Measurements from ENCODE around the gene TMEM255B.
"Not testable (repeated sequence)": the region's sequence is repeated elsewhere in the genome, so short reads cannot be mapped to it uniquely, and the experiment has no call there.

The TMEM255B gene

GRCh38 chr13:113817860-113818691 is 59.0 kb downstream of the TMEM255B start:
- DNase-seq (ENCODE audit: low read depth), result no peak

GRCh38 chr13:113818700-113819295 is 59.8 kb downstream of the TMEM255B start:
- DNase-seq (ENCODE audit: low read depth), result no peak

DNA sequence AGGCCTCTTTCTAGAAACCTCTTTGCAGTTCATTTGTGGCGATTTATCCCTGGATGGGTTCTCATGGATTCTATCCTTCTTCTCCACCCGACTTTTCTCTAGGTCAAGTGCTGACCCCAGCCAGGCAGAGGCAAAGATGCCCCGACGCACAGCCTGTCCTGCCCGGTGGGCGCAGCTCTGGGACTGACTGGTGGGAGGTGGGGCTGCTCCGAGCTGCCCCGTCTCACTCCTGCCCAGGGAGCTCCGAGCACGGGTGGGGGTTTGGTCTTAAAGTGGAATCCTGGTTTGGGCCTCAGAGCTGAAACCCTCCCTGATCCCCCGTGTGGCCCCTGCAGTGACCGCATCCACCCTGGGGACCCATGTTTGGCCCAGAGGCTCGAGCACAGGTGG is 60.3 kb downstream of the TMEM255B start:
- no peak for DNase-seq (ENCODE audit: low read depth)

DNA sequence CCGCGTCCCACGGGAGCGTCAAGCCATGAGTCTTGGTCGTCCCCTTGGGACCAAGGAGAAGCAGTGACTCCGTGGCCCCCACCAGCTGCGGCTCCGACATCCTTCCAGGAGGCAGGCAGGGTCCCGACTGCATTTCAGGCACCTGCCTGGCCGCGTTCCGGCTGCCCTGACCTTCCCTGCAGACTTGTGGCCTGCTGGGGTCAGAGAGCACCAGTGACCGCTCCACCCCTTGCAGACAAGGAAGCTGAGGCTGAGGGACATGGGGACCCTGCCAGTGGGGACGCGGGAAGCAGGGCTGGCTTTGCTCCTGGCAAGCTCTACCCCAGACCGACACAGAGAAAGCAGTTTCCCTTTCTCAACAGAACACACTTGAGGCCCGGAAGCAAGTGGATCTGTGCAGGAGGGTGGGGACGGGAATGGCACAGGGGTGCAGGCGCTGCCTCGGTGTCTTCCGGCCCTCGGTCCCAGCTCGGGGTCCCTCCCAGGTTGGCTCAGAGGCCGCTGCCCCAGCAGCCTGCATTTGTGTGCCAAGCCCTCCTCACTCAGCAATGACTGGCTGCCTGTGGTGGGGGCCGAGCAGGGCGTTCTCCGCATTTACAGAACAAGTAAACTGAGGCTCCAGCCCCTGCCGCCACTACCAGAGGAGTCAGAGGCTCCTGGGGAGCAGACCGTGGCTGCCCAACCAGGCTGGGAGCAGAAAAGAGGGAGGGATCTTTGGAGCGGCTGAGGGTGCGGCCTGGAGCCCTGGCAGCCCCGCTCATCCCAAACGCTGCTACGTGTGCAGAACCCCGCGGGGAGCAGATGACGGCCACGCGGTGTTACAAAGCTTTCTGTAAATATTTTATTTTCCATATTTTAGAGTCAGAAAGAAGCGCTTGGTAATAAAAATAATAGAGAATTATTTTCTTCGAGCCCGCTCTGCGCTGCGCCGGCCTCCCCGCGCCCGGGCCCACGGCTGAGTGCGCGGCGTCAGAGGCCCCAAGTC is 61.0 kb downstream of the TMEM255B start:
- no peak for DNase-seq (ENCODE audit: low read depth)

- DNase-seq (ENCODE audit: low read depth), result no peak
These were observed 62.0 kb downstream of the TMEM255B start for GRCh38 chr13:113820813-113821651.

- DNase-seq (ENCODE audit: low read depth), result no peak
These were observed 62.8 kb downstream of the TMEM255B start for GRCh38 chr13:113821847-113822246.

DNA sequence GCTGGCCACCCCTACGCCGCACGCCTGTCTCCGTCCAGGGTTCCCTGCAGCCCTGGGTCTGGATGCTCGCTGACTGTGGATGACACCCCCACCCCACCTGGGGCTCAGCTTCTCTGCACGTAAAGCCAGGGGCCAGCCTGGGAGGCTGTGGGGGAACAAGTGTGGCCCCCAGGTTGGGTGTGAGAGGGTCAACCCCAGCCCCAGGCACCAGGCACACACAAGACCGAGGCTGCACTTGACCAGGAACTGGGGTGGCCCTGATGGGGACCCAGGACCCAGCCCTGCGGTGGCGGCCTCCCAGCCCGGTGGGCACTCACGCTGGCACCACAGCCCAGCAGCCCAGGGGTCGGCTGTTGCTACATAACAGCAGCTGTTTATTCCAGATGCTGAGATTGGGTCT is 63.2 kb downstream of the TMEM255B start:
- DNase-seq (ENCODE audit: low read depth), result no peak

- DNase-seq (ENCODE audit: low read depth), result no peak
These were observed 64.1 kb downstream of the TMEM255B start for GRCh38 chr13:113822956-113823744.

GRCh38 chr13:113823771-113824170 is 64.7 kb downstream of the TMEM255B start:
- DNase-seq (ENCODE audit: low read depth), result no peak

- no peak for DNase-seq (ENCODE audit: low read depth)
These were observed 66.8 kb downstream of the TMEM255B start for GRCh38 chr13:113825841-113826240.

DNA sequence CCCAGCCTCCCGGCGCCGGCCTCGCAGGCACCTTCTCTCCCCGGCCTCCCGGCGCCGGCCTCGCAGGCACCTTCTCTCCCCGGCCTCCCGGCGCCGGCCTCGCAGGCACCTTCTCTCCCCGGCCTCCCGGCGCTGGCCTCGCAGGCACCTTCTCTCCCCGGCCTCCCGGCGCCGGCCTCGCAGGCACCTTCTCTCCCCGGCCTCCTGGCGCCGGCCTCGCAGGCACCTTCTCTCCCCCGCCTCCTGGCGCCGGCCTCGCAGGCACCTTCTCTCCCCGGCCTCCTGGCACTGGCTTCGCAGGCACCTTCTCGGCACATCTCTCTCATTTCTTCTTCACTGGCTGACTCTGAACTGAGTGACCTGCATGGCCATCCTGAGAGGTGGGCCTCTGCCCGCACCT is 67.4 kb downstream of the TMEM255B start:
- not testable (repeated sequence) for DNase-seq (ENCODE audit: low read depth)

DNA sequence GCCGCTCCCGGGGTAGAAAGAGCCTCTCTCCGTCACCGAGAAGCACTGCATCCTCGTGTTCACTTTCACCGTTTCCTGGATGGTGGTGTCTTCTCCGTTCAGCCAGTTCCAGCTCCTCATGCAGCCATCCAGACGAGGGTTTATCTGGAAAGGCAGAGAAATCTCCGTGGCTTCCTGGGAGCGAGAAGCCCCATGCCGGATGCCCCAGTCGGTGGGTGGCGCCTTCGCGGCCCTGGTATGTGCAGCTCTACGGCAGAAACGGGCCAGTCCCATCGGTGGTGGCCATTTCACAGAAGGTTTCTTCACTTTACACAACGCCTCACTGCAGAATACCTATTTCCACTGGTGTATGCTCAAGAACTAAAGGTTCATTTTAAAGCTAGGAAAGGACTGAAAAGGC is 68.0 kb downstream of the TMEM255B start:
- no peak for DNase-seq (ENCODE audit: low read depth)

DNA sequence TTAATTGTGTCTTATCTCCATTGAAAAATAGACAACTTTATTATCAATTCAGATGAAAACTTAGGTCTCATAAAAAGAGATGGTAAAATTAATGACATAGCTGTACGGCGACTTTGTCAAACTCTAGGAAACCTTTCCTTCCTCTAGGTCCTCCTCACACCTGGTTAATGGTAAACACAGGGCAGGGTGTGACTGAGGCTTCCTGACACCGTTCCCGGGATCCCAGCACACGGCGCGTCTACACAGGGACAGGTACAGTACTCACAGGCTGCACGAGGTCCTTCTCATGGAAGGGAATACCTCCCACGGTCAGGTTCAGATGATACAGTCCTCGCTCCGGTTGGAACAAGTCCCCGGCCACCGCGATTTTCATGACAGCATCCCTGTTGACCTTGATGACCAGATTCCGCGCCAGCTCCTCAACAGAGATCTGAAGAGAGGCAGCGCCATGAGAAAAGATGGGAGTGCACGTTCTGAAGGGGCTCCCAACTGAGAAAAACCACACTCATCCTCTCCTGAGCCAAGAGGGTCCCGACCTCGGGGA is 69.3 kb downstream of the TMEM255B start:
- no peak for DNase-seq (ENCODE audit: low read depth)

DNA sequence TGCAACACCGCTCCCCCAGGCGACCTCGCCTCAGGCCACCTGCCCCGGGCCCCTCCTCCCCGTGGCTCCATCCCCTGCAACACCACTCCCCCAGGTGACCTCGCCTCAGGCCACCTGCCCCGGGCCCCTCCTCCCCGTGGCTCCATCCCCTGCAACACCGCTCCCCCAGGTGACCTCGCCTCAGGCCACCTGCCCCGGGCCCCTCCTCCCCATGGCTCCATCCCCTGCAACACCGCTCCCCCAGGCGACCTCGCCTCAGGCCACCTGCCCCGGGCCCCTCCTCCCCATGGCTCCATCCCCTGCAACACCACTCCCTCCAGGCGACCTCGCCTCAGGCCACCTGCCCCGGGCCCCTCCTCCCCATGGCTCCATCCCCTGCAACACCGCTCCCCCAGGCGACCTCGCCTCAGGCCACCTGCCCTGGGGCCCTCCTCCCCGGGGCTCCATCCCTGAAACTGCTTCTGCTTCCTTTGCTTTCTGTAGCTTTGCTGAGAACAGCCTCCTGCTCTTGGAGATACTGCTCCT is 71.5 kb downstream of the TMEM255B start:
- DNase-seq (ENCODE audit: low read depth), result not testable (repeated sequence)

DNA sequence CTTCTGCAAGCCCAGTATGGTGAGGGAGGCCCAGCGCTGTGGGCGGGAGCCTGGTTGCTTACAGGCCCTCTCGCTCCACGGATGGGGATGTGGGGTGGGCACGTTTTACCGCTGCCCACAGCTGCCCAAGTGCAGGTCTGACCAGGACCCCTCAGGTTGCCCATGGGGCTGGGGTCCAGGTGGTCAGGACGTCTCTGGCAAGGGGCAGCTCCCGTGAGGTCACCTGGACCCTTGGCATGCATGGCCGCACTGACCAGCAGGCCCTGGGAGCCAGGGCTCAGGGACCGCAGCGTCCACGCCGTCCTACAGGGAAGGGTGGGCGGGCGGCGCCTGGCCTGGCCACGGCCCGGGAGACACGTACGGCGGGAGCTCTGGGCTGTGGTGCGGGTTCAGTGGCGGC is 72.0 kb downstream of the TMEM255B start:
- no peak for DNase-seq (ENCODE audit: low read depth)

- DNase-seq (ENCODE audit: low read depth), result no peak
These were observed 73.2 kb downstream of the TMEM255B start for GRCh38 chr13:113832205-113832604.

DNA sequence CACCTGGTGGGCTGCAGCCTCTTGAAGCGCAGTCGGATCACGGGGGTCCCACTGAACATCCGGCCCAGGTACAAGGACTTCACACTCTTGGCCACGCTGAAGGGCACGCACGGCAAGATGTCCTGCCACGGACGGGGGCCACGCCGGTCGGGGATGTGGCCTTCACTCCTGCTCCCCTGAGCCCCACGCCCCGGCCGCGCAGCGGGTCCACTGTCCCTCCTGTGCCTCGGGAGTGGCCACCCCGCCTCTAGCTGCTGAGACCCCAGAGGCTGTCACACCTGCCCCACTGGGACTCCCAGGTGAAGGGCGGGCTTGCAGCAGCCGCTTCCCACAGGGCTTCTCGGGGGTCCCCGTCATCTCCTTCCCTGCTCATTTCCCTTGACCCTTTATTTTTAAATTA is 73.6 kb downstream of the TMEM255B start:
- DNase-seq (ENCODE audit: low read depth), result no peak

DNA sequence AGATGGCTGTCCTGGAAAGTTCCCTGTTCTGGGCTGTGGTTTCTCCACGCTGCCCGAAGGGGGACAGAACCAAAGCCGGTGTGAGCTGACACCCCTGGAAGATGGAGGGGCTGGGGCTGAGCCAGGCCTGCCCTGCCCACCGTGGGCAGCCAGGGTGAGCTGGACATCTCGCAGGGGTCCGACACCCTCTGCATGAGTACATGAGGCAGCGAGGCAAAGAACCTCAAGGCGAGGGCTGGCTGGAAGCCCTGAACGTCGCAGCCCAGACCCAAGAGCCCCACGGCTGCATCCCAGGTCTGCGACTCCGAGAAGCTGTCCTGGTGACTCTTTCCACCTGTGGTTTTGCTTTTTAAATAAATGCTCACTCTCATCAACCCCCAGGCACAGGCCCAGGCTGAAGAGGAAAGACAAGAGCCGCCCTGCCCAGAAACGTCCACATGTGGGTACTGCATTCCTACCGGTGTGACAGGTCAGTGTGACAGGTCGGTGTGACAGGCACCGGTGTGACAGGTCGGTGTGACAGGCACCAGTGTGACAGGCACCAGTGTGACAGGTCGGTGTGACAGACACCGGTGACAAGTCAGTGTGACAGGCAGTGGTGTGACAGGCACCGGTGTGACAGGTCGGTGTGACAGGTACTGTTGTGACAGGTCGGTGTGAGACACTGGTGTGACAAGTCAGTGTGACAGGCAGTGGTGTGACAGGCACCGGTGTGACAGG is 74.2 kb downstream of the TMEM255B start:
- no peak for DNase-seq (ENCODE audit: low read depth)

- not testable (repeated sequence) for DNase-seq (ENCODE audit: low read depth)
These were observed 75.0 kb downstream of the TMEM255B start for GRCh38 chr13:113834006-113834405.
